ENCODE data around the gene MORN4. TPM values are rescaled to one million over a fixed set of nuclear protein-coding genes. Genes with fewer than 3 reads are reported as not detected.
"Not testable (repeated sequence)": the region's sequence is repeated elsewhere in the genome, so short reads cannot be mapped to it uniquely, and the experiment has no call there.

Gene MORN4
- polyA plus RNA-seq (ENCODE audit: insufficient read length in 3 of 3) = 10 to 100 TPM; 20.3 to 24.2 (median 24.0) TPM

DNA sequence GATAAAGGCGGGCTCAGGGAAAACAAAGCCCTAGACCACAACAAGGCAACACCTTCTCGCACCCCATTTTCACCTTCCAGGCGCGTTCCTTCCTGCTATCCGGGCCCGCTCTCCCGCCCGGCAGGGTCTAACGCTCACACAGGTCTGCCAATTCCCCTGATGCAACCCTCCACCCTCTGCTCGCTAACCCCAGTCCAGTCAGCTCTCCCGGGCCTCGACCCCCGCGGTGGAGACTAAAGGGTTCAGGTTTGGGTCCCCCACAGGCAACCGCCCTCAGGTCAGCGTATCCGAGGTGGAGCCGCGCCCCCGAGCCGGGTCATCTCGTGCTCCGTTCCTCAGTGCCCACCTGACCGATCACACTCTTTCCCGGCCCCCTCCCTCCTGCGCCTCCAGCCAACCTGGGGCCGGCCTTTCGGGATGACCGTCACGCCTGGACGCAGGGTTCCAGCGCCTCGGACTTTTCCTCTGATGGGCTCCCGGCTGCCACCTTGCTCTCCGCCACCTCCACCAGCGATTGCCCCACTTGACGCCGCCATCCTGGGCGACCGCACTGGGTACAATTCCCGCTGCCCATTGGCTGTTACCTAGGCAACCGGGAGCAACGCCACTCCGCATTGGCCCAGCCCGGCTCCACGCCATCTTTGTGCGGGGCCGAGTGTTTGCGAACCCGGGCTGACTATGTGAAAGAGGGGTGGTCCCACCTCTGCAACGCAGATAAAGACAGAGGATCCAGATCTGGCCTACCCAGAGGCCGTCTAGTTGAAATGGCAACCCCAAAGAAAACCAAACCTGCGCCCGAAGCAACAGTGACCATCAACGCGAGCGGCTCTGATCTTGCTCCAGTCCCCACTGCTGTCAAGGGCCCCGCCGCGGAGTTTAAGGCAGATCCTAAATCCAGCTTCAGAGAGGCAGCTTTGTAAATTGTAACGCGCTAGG is at the start of gene MORN4:
Gene MORN4, minus strand, starts transcription at position 552 of the 936 bp plus-strand sequence. CDS start 13,847 bp downstream, outside the sequence.
- peak; percentile 89 to 95 (median 92) for DNase-seq (ENCODE audit: low read depth in 3 of 3, low spot score in 2 of 3)

DNA sequence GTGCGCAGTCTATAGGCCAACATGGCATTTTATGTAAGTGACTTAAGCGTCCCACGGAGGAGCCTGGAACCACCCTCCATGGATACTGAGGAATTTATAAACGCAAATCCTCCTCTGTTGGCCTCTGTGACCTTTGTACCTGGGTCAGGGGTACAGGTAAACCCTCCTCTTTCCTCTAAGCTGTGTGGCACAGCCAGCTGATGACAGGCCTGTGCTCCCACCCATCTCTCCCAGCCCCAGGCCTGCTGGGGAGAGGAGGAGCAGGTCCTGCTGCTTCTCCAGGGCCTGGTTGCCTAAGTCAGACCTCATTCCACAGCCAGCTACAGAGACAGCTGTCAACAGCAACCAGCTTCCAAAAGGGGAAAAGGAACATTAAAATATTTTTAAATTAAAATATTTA is 48.7 kb upstream of the MORN4 start:
- DNase-seq (ENCODE audit: low read depth in 3 of 3, low spot score in 2 of 3) = no peak

GRCh38 chr10:97679594-97679993 is 46.3 kb upstream of the MORN4 start:
- DNase-seq (ENCODE audit: low read depth in 3 of 3, low spot score in 2 of 3) = no peak

GRCh38 chr10:97676770-97677581 is 43.7 kb upstream of the MORN4 start:
- no peak for DNase-seq (ENCODE audit: low read depth in 3 of 3, low spot score in 2 of 3)

DNA sequence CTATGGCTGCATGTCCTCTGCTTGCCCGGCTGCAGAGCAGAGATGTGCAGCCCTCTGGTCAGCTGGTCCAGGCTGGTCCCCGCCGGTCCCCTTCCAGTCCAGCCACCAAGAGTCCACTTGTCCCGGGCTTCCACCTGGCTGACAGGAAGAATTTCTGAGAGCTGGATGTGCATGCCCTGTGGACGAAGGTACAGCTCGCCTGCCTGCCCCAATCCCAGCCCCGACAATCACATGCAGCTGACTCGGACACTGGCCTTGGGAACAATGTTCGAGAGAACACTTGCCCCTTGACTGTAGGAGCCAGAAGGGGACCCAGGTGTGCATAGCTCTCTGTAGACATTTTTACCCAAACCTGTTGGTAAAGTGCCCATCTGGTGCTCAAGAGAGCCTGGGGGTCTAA is 41.9 kb upstream of the MORN4 start:
- no peak for DNase-seq (ENCODE audit: low read depth in 3 of 3, low spot score in 2 of 3)

- no peak for DNase-seq (ENCODE audit: low read depth in 3 of 3, low spot score in 2 of 3)
Observed at GRCh38 chr10:97673736-97674525, 40.6 kb upstream of the MORN4 start.

DNA sequence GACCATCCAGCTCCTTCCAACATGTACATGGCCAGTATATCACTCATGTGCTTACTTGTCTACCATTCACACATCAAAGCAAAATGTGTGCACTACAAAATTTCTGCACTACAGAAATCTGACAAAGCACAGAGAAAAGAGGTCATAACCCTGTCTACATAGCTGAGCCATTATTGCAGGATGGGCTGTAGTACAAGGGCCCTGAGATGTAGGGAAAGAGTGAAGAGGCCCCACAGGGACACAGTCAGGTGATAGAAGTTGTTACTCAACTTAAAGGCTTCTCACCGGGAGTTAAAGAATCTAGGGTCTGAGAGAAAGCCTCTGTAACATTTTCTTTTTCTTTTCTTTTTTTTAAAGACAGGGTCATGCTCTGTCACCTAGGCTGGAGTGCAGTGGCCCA is 36.3 kb upstream of the MORN4 start:
- no peak for DNase-seq (ENCODE audit: low read depth in 3 of 3, low spot score in 2 of 3)

DNA sequence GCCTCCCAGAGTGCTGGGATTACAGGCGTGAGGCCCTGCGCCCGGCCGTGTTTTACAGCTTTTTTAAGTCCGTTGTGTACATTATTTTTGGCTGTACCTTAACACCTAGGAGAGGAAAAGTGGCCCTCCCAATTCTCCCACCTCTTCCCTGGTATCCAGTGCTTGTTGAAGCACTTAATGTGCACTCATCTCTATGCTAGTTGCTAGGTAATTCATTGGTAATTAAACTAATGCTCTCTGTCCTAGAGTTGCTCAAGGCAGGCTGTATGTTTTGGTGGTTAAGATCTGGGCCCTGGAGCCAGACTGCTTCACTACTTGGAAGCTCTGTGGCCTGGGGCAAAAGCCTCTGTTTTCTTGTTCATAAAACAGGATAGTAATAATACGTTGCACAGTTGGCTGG is 34.2 kb upstream of the MORN4 start:
- DNase-seq (ENCODE audit: low read depth in 3 of 3, low spot score in 2 of 3) = no peak

DNA sequence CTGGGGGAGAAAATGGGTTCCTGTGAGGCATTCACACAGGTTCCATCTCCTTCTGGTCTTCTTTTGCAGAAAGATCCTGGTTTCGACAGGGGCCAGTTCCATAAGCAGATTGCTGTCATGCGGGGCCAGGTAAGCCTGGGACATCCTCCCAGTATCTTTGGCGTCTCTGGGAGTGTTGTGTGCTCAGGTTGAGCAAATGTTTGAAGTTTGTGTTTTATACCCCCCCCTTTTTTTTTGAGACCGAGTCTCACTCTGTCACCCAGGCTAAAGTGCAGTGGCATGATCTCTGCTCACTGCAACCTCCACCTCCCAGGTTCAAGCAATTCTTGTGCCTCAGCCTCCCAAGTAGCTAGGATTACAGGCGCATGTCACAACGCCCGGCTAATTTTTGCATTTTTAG is 33.7 kb upstream of the MORN4 start:
- DNase-seq (ENCODE audit: low read depth in 3 of 3, low spot score in 2 of 3) = no peak

- no peak for DNase-seq (ENCODE audit: low read depth in 3 of 3, low spot score in 2 of 3)
Observed at GRCh38 chr10:97664282-97664850, 31.1 kb upstream of the MORN4 start.

DNA sequence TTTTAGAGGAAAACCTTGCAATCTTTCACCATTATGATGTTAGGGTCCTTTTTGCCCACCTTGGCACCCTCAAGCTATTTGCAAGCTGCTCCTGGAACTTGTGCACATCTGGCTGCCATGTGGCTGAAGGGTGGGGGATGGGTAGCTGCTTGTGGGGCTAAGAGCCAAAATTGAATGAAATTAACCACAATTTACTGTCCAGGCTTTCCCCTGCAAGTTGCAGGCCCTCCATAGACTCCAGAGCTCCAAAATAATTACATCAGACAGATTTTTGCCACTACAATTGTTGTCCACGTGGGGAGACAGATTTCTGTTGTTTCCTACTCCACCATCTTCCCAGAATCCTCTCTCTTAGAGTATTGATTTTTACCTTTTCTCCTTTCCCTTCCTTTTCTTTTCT is 26.3 kb upstream of the MORN4 start:
- no peak for DNase-seq (ENCODE audit: low read depth in 3 of 3, low spot score in 2 of 3)

DNA sequence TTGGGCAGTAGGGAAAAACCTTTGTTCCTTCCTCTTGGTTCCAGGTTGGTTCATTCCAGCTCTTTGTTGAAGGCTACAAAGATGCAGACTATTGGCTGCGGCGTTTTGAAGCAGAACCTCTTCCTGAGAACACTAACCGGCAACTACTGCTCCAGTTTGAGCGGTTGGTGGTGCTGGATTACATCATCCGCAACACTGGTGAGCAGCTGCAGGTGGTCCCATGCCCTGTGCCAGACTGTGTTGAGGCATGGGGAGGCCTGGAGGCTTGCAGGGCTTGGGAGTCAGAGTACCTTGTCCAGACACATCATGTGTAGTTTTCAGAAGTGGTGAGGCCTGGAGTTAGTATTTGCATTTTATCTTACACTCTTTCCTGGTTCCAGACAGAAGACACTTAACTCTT is 23.5 kb upstream of the MORN4 start:
- no peak for DNase-seq (ENCODE audit: low read depth in 3 of 3, low spot score in 2 of 3)

- no peak for DNase-seq (ENCODE audit: low read depth in 3 of 3, low spot score in 2 of 3)
Observed at GRCh38 chr10:97651773-97652172, 18.5 kb upstream of the MORN4 start.

- DNase-seq (ENCODE audit: low read depth in 3 of 3, low spot score in 2 of 3) = no peak
Observed at GRCh38 chr10:97650726-97651125, 17.4 kb upstream of the MORN4 start.

- not testable (repeated sequence) for DNase-seq (ENCODE audit: low read depth in 3 of 3, low spot score in 2 of 3)
Observed at GRCh38 chr10:97649405-97649750, 16.1 kb upstream of the MORN4 start.

GRCh38 chr10:97648562-97649404 is 15.5 kb upstream of the MORN4 start:
- DNase-seq (ENCODE audit: low read depth in 3 of 3, low spot score in 2 of 3) = no peak

DNA sequence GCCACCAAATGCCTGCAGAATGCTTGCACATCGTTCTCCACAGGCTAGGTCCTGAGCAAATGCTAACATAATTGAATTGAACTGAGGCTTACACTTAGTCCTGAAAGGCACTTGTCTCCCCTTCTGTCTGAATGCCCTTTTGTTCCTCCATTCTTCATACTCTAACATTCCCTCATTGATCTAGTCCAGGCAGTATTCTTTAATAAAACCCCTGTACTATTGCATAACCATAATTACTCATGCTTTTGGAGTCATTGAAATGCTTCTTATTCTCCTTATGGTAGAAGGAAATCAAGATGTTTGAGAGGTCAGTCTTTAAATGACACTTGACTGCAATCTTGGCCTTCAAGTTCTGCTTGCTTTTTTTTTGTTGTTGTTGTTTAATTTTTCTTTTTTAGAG is 14.3 kb upstream of the MORN4 start:
- no peak for DNase-seq (ENCODE audit: low read depth in 3 of 3, low spot score in 2 of 3)

DNA sequence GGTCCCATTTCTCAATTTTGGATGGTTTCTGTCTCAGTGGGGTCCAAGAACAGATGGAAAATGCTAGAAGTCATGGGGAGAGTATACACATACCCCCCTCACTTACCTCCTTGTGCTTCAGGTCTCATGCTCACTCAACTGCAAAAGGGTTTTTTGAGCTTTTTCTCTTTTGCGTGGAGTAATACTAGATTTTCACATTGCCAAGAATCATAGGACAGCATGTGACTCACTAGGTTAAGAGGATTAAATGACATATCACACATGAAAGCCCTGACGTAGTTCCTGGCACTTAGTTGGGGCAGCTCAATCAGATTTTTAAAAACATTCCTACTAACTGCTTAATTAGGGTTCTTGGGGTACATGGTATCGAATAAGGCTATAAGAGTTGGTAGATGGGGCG is 11.6 kb upstream of the MORN4 start:
- DNase-seq (ENCODE audit: low read depth in 3 of 3, low spot score in 2 of 3) = no peak

DNA sequence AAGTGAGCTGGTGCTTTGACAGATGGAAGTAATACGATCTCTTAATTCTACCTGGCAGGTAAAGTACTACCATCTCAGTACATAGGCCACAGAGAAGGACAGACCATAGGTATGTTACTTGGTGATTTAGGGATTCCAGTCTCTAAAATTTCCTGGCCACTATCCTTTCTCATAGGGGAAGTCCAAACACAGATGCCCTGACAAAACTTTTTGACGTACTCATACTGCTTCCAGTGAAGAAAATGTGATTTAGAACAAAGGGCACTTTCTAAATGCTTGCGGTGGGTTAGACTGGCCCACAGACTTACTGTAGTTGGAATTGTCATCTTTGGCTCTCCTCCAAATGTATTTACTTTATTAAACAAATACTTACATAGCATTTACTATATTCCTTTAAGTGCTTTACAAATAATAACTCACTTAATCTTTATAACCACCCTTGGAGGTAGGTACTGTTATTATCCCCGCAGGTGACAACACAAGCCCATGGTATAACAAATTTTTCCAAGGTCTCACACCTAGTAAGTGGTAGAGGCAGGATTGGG is 10.2 kb upstream of the MORN4 start:
- no peak for DNase-seq (ENCODE audit: low read depth in 3 of 3, low spot score in 2 of 3)
